Thymus (tissue), 11 donors: Measurements from ENCODE around the gene ANKRD35. TPM values are rescaled to one million over a fixed set of nuclear protein-coding genes. Genes with fewer than 3 reads are reported as not detected.

Experiments used
- DNase-seq, 9 donors: peaks; one replicate each; pipeline ENCODE4 v3.0.0-alpha.2; 2013; ENCODE audit warnings: low spot score in 9 of 9, low read depth in 6 of 9, missing footprints in 1 of 9
- H3K27ac ChIP-seq, 2 donors: one replicate each; pipeline ENCODE4 v1.5.1; 2013; ENCODE audit warnings: control low read depth in 1 of 2, low read depth in 1 of 2, low read length in 1 of 2, mild to moderate bottlenecking in 1 of 2, moderate library complexity in 1 of 2
- H3K27me3 ChIP-seq, 2 donors: one replicate each; pipeline ENCODE4 v1.5.1; 2013; ENCODE audit warnings: low read length in 1 of 2; ENCODE audit not compliant: control insufficient read depth in 2 of 2, insufficient read depth in 1 of 2
- H3K36me3 ChIP-seq, 2 donors: one replicate each; pipeline ENCODE4 v1.5.1; 2013; ENCODE audit warnings: low read length in 1 of 2, mild to moderate bottlenecking in 1 of 2, moderate library complexity in 1 of 2; ENCODE audit not compliant: control insufficient read depth in 2 of 2, insufficient read depth in 2 of 2
- H3K4me1 ChIP-seq, 2 donors: one replicate each; pipeline ENCODE4 v1.5.1; 2013; ENCODE audit warnings: low read length in 2 of 2; ENCODE audit not compliant: control insufficient read depth in 2 of 2, insufficient read depth in 2 of 2
- H3K4me3 ChIP-seq, 2 donors: one replicate each; pipeline ENCODE4 v1.5.1; 2013; ENCODE audit warnings: low read length in 2 of 2, control low read depth in 1 of 2, mild to moderate bottlenecking in 1 of 2
- H3K9me3 ChIP-seq, 2 donors: one replicate each; pipeline ENCODE4 v1.5.1; 2013; ENCODE audit warnings: low read length in 1 of 2, mild to moderate bottlenecking in 1 of 2; ENCODE audit not compliant: control insufficient read depth in 2 of 2, insufficient read depth in 1 of 2
- WGBS: extraction: QIAGEN DNeasy Blood & Tissue Kit; methylation state at CpG from one replicate; pipeline ENCODE4 v1.1.7; 2013; 5-methylcytosine and 5-hydroxymethylcytosine counted together
- polyA plus RNA-seq: library from polyadenylated mRNA; stranded (reverse); fragments of 200-250 nt; gene quantifications from one replicate; pipeline ENCODE4 v1.2.3, GENCODE V29; 2013
- total RNA-seq: library from RNA; stranded (reverse); fragments of 120-200 nt; gene quantifications from one replicate; pipeline ENCODE4 v1.2.4, GENCODE V29; 2013
- donor health status: healthy.

ANKRD35 gene
- total and polyA plus RNA-seq, 2 donors, result 0.28 to 2.7 TPM

- no peak overlapping the region for H3K4me3 ChIP-seq
- H3K27ac ChIP-seq, result no peak overlapping the region
- no peak for DNase-seq
- H3K9me3 ChIP-seq, result no peaks in the 10 kb centered on the region
- 89% methylated on average over 5 of the region's 5 CpGs for WGBS
- H3K27me3 ChIP-seq, result no peaks in the 10 kb centered on the region
- H3K4me1 ChIP-seq, result no peaks in the 10 kb centered on the region
- no peaks in the 10 kb centered on the region for H3K36me3 ChIP-seq
Measured at GRCh38 chr1:145898756-145899155, 13.1 kb upstream of the ANKRD35 start.

GRCh38 chr1:145897969-145898368 lies 12.3 kb upstream of the ANKRD35 start:
- Histone ChIP-seq H3K27ac (no peak overlapping the region), H3K36me3 (no peaks in the 10 kb centered on the region), H3K4me3 (no peak overlapping the region), H3K27me3 (no peaks in the 10 kb centered on the region), H3K4me1 (no peaks in the 10 kb centered on the region), H3K9me3 (no peaks in the 10 kb centered on the region)
- no peak for DNase-seq
- 91% methylated on average over 1 of the region's 1 CpG for WGBS

- Histone ChIP-seq H3K27ac (no peak overlapping the region), H3K4me1 (peaks cover 0 to 5% of the 10 kb centered on the region in 2 donors), H3K9me3 (no peaks in the 10 kb centered on the region), H3K4me3 (no peak overlapping the region), H3K27me3 (no peaks in the 10 kb centered on the region), H3K36me3 (no peaks in the 10 kb centered on the region)
- no peak for DNase-seq
- 93% methylated on average over 1 of the region's 1 CpG for WGBS
Measured at GRCh38 chr1:145895471-145895870, 9.8 kb upstream of the ANKRD35 start.

DNA sequence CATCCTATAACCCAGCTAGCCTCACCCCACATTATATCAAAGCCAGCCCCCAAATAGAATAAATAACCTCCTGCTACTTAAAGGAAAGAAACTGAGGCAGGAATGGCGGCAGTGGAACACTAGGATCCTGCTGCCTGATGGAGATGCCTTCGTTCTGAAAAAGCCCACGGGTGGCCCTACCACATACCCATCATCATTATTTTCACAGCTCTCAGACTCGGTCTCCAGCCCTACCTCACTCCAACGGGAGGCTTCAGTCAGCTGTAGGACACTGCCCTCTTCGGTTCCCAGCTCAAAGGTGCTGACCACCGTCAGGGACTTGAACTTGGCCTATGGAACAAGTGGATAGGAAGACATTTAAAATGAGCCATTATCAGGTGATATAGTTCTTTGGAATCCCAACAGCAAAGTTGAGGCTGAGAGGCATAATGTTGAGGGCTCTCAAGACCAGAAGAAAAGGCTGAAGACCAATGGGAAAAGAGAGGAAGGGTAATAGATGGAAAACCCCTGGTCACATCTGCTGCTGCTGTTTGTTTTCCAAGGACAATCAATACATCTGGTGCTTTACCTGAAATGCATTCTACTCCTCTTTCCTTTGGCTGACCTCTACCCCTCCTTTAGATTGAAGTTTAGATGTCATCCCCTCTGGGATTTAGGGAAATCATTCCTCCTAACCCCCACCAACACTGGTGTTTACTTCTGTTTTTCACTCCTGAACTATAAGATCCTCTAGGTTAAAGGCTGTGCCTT lies 7.8 kb upstream of the ANKRD35 start:
- no peak for DNase-seq
- H3K27ac ChIP-seq, result no peak overlapping the region
- WGBS, result 96% methylated on average over 7 of the region's 7 CpGs

GRCh38 chr1:145892486-145893087 lies 6.9 kb upstream of the ANKRD35 start:
- Histone ChIP-seq H3K27ac (peak overlapping the region; percentile 28 to 83), H3K9me3 (no peaks in the 10 kb centered on the region), H3K36me3 (no peaks in the 10 kb centered on the region), H3K4me3 (no peak overlapping the region), H3K27me3 (no peaks in the 10 kb centered on the region), H3K4me1 (peaks cover 0 to 5% of the 10 kb centered on the region in 2 donors)
- 92% methylated on average over 3 of the region's 3 CpGs for WGBS
- DNase-seq, result no peak

More for the DNA sequence above, 7.8 kb upstream of the ANKRD35 start:
- no peaks in the 10 kb centered on the region for H3K9me3 ChIP-seq
- no peaks in the 10 kb centered on the region for H3K27me3 ChIP-seq
- H3K4me3 ChIP-seq, result no peak overlapping the region
- H3K36me3 ChIP-seq, result no peaks in the 10 kb centered on the region
- peaks cover 0 to 5% of the 10 kb centered on the region in 2 donors for H3K4me1 ChIP-seq

- Histone ChIP-seq H3K4me1 (peaks cover 0 to 5% of the 10 kb centered on the region in 2 donors), H3K4me3 (no peak overlapping the region), H3K27ac (peak overlapping the region; percentile 28 to 83), H3K36me3 (no peaks in the 10 kb centered on the region), H3K9me3 (no peaks in the 10 kb centered on the region), H3K27me3 (peaks cover 0 to 2% of the 10 kb centered on the region in 2 donors)
- WGBS, result 29% methylated on average over 6 of the region's 6 CpGs
- peak in 7 of 9 donors; percentile 23 to 61 (median 29) for DNase-seq
Measured at GRCh38 chr1:145891587-145892485, 6.2 kb upstream of the ANKRD35 start.

- Histone ChIP-seq H3K27ac (peak overlapping the region in 1 of 2 donors; percentile 25), H3K27me3 (peaks cover 0 to 7% of the 10 kb centered on the region in 2 donors), H3K4me1 (peaks cover 0 to 10% of the 10 kb centered on the region in 2 donors), H3K4me3 (no peak overlapping the region), H3K9me3 (no peaks in the 10 kb centered on the region), H3K36me3 (no peaks in the 10 kb centered on the region)
- DNase-seq, result no peak
- WGBS, result 95% methylated on average over 1 of the region's 1 CpG
Measured at GRCh38 chr1:145891143-145891542, 5.5 kb upstream of the ANKRD35 start.

- no peaks in the 10 kb centered on the region for H3K36me3 ChIP-seq
- peaks cover 2 to 16% of the 10 kb centered on the region in 2 donors for H3K4me1 ChIP-seq
- H3K27ac ChIP-seq, result no peak overlapping the region
- 97% methylated on average over 3 of the region's 3 CpGs for WGBS
- H3K9me3 ChIP-seq, result no peaks in the 10 kb centered on the region
- peaks cover 3 to 20% of the 10 kb centered on the region in 2 donors for H3K27me3 ChIP-seq
- no peak overlapping the region for H3K4me3 ChIP-seq
- no peak for DNase-seq
Measured at GRCh38 chr1:145889722-145890121, 4.1 kb upstream of the ANKRD35 start.
